Keratinocyte (primary cell): ENCODE measurements around the gene NLRC5. TPM values are rescaled to one million over a fixed set of nuclear protein-coding genes. Genes with fewer than 3 reads are reported as not detected.

Experiments used
- DNase-seq: peaks from one replicate; pipeline ENCODE4 v3.0.0-alpha.2; 2011; ENCODE audit warnings: low read depth, missing footprints, low spot score
- FAIRE-seq: peaks from 2 replicates; lab custom pipeline; 2011; peaks lifted over from hg19 to GRCh38; lab: Jason Lieb, UNC
- H2AFZ ChIP-seq: 2 replicates; pipeline ENCODE4 v1.6.0; 2012; ENCODE audit warnings: low read length, control low read depth, inconsistent platforms; ENCODE audit not compliant: control insufficient read depth
- H3K27ac ChIP-seq: 2 replicates; pipeline ENCODE4 v1.5.1; 2011; ENCODE audit warnings: low read length; ENCODE audit not compliant: control insufficient read depth, insufficient read depth
- H3K27me3 ChIP-seq: 3 replicates; pipeline ENCODE4 v1.6.0; 2011; ENCODE audit warnings: low read length; ENCODE audit not compliant: control insufficient read depth, insufficient read depth; ENCODE audit errors: extremely low read depth
- H3K36me3 ChIP-seq, 2 experiments: 2 replicates in 1 of 2; 3 replicates in 1 of 2; pipeline ENCODE4 v1.5.1; 2011; ENCODE audit warnings: low read length in 2 of 2, mild to moderate bottlenecking in 1 of 2; ENCODE audit not compliant: control insufficient read depth in 2 of 2, insufficient read depth in 2 of 2; ENCODE audit errors: extremely low read depth in 1 of 2
- H3K4me1 ChIP-seq: 3 replicates; pipeline ENCODE4 v1.5.1; 2011; ENCODE audit warnings: low read length; ENCODE audit not compliant: control insufficient read depth, insufficient read depth; ENCODE audit errors: extremely low read depth
- H3K4me2 ChIP-seq: 3 replicates; pipeline ENCODE4 v1.6.0; 2011; ENCODE audit warnings: low read depth, low read length; ENCODE audit not compliant: control insufficient read depth, insufficient read depth; ENCODE audit errors: extremely low read depth
- H3K4me3 ChIP-seq, 3 experiments: fragments of 200-600 bp in 1 of 3; sonication (generic) in 1 of 3; 2 replicates in 2 of 3; 3 replicates in 1 of 3; pipeline ENCODE4 v1.5.1; 2011 to 2016; ENCODE audit warnings: low read length in 3 of 3, mild to moderate bottlenecking in 3 of 3, control low read depth in 2 of 3, inconsistent platforms in 1 of 3, low read depth in 1 of 3, mixed read lengths in 1 of 3, mixed run types in 1 of 3, moderate library complexity in 1 of 3; ENCODE audit not compliant: control insufficient read depth in 2 of 3, insufficient read depth in 2 of 3; ENCODE audit errors: extremely low read depth in 1 of 3
- H3K79me2 ChIP-seq: 2 replicates; pipeline ENCODE4 v1.6.0; 2012; ENCODE audit warnings: low read length; ENCODE audit not compliant: control insufficient read depth, insufficient read depth
- H3K9ac ChIP-seq: 3 replicates; pipeline ENCODE4 v1.6.0; 2011; ENCODE audit warnings: low read length; ENCODE audit not compliant: control insufficient read depth, insufficient read depth; ENCODE audit errors: extremely low read depth
- H3K9me1 ChIP-seq: 3 replicates; pipeline ENCODE4 v1.6.0; 2011; ENCODE audit warnings: low read length; ENCODE audit not compliant: control insufficient read depth, insufficient read depth; ENCODE audit errors: extremely low read depth
- H3K9me3 ChIP-seq: 2 replicates; pipeline ENCODE4 v1.5.1; 2012; ENCODE audit warnings: low read depth, low read length; ENCODE audit not compliant: control insufficient read depth
- H4K20me1 ChIP-seq: 3 replicates; pipeline ENCODE4 v1.6.0; 2011; ENCODE audit warnings: low read length; ENCODE audit not compliant: control insufficient read depth, insufficient read depth; ENCODE audit errors: extremely low read depth
- EZH2 ChIP-seq: IDR thresholded peaks from one replicate; pipeline ENCODE4 v1.6.1; 2012; ENCODE audit warnings: inconsistent platforms, mild to moderate bottlenecking, low read length, moderate library complexity
- dilution Hi-C: fragments of 300-500 bp; cut with MboI; formaldehyde crosslinking; loops from one replicate; pipeline ENCODE4 v1.7.0; 2020; ENCODE audit warnings: low sequenced_read_pairs; ENCODE audit not compliant: extremely low pct_ligation_motif_present
- polyA plus RNA-seq, 5 experiments: library from polyadenylated mRNA; depleted of rRNA in 3 of 5; stranded (reverse) in 3 of 5; stranded (forward) in 1 of 5; unstranded in 1 of 5; fragments of >200 nt; gene quantifications; 1 replicate in 1 of 5; 2 replicates in 3 of 5; 3 replicates in 1 of 5; pipeline versions ENCODE4 v1.2.1 to v1.2.3, GENCODE V29; 2011 to 2012; ENCODE audit warnings: missing spikeins in 2 of 5, low read depth in 1 of 5, low replicate concordance in 1 of 5
- TF ChIP-seq, protein P1 (sequence below), 3 experiments: IDR thresholded peaks in 1 of 3; conservative IDR thresholded peaks in 1 of 3; optimal IDR thresholded peaks in 1 of 3; 2 replicates in 2 of 3; 3 replicates in 1 of 3; pipeline versions ENCODE3 to v1.5.1; 2011; ENCODE audit warnings: low read length in 3 of 3, mild to moderate bottlenecking in 3 of 3, moderate library complexity in 2 of 3, control low read depth in 1 of 3, inconsistent platforms in 1 of 3; ENCODE audit not compliant: insufficient read depth in 2 of 3; ENCODE audit errors: extremely low read depth in 1 of 3

The NLRC5 gene
- polyA plus RNA-seq, 1 donor (not counting 4 experiments of a cell fraction or from before 2014, with no cell fraction given), result 7.8 TPM

DNA sequence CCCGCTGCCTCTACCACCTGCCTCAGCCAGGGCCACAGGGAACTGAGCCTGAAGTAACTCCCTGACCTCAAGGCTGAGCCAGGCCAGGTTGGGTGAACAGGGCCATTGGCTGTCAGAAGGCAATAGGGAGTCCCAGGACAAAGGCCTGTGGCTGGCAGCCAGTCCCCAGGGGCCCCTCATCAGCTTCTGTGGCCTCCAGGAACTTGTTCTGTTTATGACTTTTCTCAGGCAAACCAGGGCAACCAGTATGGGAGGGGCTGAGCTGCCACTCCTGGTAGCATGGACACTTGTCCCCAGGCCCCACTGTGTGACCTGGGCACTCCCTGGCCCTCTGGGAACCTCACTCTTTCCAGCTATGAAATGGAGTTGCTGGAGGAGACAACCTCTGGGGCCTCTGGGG lies 143.1 kb downstream of the NLRC5 start:
- Histone ChIP-seq H3K36me3 (no peaks in the 10 kb centered on the region), H4K20me1 (no peaks in the 10 kb centered on the region), H3K9ac (no peak overlapping the region), H3K27me3 (no peaks in the 10 kb centered on the region), H2AFZ (no peak overlapping the region), H3K9me3 (no peaks in the 10 kb centered on the region), H3K4me3 (no peak overlapping the region), H3K27ac (no peak overlapping the region), H3K4me2 (no peak overlapping the region), H3K4me1 (no peaks in the 10 kb centered on the region), H3K9me1 (no peaks in the 10 kb centered on the region), H3K79me2 (no peaks in the 10 kb centered on the region)
- TF ChIP-seq, protein P1, sequence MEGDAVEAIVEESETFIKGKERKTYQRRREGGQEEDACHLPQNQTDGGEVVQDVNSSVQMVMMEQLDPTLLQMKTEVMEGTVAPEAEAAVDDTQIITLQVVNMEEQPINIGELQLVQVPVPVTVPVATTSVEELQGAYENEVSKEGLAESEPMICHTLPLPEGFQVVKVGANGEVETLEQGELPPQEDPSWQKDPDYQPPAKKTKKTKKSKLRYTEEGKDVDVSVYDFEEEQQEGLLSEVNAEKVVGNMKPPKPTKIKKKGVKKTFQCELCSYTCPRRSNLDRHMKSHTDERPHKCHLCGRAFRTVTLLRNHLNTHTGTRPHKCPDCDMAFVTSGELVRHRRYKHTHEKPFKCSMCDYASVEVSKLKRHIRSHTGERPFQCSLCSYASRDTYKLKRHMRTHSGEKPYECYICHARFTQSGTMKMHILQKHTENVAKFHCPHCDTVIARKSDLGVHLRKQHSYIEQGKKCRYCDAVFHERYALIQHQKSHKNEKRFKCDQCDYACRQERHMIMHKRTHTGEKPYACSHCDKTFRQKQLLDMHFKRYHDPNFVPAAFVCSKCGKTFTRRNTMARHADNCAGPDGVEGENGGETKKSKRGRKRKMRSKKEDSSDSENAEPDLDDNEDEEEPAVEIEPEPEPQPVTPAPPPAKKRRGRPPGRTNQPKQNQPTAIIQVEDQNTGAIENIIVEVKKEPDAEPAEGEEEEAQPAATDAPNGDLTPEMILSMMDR (optimal IDR thresholded peaks at IDR 0.05 in 1 of 3, IDR thresholded peaks at IDR 0.05 in 1 of 3, conservative IDR thresholded peaks at IDR 0.05 in 1 of 3; ENCODE audit: extremely low read depth in 1 of 3, insufficient read depth in 2 of 3, low read length in 3 of 3), result no peak
- no peak for TF ChIP-seq EZH2
- no peak for FAIRE-seq
- dilution Hi-C loops, result no loop called here
- DNase-seq, result no peak

DNA sequence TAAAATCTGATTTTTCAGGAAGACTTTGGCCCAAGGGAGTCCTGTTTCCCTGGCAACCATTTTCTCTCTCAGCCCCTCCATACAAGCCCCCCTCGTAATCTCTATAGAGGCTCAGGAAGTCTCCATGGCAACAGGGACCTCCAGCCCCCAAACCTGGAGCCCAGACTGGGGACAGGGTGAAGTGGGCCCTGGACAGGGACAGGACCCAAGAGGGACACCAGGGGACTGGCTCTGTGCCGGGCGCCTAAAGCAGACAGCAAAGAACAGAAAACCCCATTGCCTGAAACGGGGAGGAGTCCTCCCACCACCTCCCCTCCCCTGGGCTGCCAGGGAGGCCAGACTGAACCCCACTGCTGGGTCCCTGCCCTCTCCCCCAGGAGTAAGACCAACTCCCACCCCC lies 143.7 kb downstream of the NLRC5 start:
- Histone ChIP-seq H3K27ac (no peak overlapping the region), H3K36me3 (peaks cover 0 to 1% of the 10 kb centered on the region in 2 experiments), H3K79me2 (no peaks in the 10 kb centered on the region), H3K9me1 (no peaks in the 10 kb centered on the region), H3K4me2 (no peak overlapping the region), H2AFZ (no peak overlapping the region), H3K9me3 (no peaks in the 10 kb centered on the region), H3K27me3 (no peaks in the 10 kb centered on the region), H3K4me1 (no peaks in the 10 kb centered on the region), H3K4me3 (no peak overlapping the region), H3K9ac (no peak overlapping the region), H4K20me1 (no peaks in the 10 kb centered on the region)
- FAIRE-seq (no peak), DNase-seq (no peak)
- TF ChIP-seq, protein P1 (optimal IDR thresholded peaks at IDR 0.05 in 1 of 3, IDR thresholded peaks at IDR 0.05 in 1 of 3, conservative IDR thresholded peaks at IDR 0.05 in 1 of 3; ENCODE audit: extremely low read depth in 1 of 3, insufficient read depth in 2 of 3, low read length in 3 of 3), result no peak
- no peak for TF ChIP-seq EZH2
- dilution Hi-C loops, result no loop called here

Other genes with a start within 250 kb of the NLRC5 start
- 0.01 TPM in 1 of 3 replicates, not detected in the others for gene SLC12A3, start 124.3 kb upstream of the NLRC5 start, polyA plus RNA-seq
- gene HERPUD1, start 57.4 kb upstream of the NLRC5 start, polyA plus RNA-seq, result 138 to 183 TPM (median 151 TPM) in 3 replicates
- gene CETP, start 27.6 kb upstream of the NLRC5 start, polyA plus RNA-seq, result not detected in 3 replicates
- 26.5 to 33.3 TPM (median 29.2 TPM) in 3 replicates for gene CPNE2, start 103.0 kb downstream of the NLRC5 start, polyA plus RNA-seq
- 66.5 to 75.7 TPM (median 69.2 TPM) in 3 replicates for gene PSME3IP1, start 196.5 kb downstream of the NLRC5 start, polyA plus RNA-seq
- gene RSPRY1, start 196.8 kb downstream of the NLRC5 start, polyA plus RNA-seq, result 33.7 to 42.2 TPM (median 38.9 TPM) in 3 replicates